Limb (tissue), 2 donors: ENCODE measurements around the gene AMBP.
"Not testable (repeated sequence)": the region's sequence is repeated elsewhere in the genome, so short reads cannot be mapped to it uniquely, and the experiment has no call there.

Source experiments
- DNase-seq, 2 donors: peaks; one replicate each; pipeline ENCODE4 v3.0.0-alpha.2; 2016; ENCODE audit errors: extremely low spot score in 2 of 2

The AMBP gene

DNA sequence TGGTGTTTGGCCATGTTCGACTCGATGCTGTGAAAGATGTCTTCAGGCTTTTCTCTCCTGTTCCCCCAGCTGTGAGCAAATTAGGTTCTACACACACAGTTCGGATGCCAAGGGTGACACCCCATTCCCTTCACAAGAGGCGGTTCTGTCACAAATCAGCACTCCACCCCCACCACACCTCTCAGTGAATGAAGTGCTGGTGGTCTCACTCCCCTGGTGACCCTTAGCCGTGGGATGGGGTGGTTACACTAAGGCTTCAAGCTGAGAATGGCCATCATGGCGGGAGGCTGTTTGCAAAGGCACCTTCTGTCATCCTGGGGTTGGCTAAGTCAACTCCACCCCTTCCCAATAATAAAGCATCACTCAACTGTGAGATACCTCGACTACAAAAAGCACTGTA, 26.4 kb downstream of the AMBP start:
- no peak for DNase-seq

DNA sequence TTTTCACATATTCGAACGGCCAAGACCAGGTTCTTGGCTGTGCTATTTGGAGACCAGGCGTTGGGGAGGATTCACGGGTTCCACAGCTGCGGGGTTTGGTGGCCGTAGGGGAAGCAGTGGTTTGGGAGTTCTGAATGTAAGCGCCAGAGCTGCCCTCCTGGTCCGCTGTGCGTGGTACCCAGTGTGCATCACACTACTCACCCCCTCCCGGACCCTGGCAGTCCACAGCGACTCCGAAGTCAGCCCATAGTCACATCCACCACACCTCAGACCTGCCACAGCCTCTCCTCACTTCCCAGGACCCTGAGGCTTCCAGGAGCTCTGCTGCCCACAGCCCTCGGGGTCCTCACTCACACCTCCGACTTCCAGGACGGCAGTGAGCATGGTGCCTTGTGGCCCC, 26.8 kb downstream of the AMBP start:
- peak in 1 of 2 donors; percentile 12 for DNase-seq

DNA sequence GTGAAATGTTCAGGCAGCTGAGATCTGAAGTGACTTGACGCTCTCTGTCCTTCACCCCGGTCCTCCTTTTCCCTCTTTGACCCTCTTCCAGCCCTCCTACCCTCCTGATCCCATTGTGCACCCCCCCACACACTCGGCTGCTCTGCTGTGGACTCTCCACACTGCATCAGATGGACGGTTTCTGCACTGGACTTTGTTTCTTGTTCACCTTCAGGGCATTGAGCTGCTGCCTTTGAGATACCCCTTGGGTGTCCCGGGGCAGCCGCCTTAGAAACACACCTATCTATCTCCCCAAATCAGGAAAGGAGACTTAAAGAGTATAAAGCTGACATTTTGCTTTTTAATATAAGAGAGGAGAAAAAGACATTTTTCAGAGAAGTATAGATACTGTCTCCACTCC, 27.5 kb downstream of the AMBP start:
- peak in 1 of 2 donors; percentile 14 for DNase-seq

DNA sequence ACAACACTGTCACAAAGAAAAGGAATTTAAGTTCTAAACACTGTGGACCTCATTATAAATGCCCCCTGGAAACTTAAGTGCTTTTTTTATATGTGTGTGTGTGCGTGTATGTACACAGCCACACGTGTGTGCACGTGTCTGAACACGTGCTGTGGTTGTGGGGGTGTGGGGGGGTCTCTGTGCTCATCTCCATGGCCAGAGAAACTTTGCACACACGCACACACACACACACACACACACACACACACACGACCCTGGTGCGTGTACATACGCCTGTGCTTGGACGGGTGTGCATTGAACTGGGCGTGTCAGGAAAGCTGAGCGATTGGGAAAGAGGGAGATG, 27.9 kb downstream of the AMBP start:
- peak in 1 of 2 donors; percentile 16 for DNase-seq

DNA sequence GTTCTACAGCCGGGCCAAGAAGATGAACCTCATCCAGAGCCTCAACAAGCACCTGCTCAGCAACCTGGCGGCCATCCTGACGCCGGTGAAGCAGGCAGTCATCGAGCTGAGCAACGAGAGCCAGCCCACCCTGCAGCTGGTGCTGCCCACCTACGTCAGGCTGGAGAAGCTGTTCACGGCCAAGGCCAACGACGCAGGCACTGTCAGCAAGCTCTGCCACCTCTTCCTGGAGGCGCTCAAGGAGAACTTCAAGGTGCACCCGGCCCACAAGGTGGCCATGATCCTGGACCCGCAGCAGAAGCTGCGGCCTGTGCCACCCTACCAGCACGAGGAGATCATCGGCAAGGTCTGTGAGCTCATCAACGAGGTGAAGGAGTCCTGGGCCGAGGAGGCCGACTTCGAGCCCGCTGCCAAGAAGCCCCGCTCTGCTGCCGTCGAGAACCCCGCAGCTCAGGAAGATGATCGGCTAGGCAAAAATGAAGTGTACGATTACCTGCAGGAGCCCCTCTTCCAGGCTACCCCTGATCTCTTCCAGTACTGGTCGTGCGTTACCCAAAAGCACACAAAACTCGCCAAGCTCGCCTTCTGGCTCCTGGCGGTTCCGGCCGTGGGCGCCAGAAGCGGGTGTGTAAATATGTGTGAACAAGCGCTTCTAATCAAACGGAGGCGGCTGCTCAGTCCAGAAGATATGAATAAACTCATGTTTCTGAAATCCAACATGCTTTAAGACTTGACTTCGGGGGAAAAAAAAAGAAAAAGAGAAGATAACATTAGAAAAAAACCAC, 28.5 kb downstream of the AMBP start:
- peak in 1 of 2 donors; percentile 10 for DNase-seq

DNA sequence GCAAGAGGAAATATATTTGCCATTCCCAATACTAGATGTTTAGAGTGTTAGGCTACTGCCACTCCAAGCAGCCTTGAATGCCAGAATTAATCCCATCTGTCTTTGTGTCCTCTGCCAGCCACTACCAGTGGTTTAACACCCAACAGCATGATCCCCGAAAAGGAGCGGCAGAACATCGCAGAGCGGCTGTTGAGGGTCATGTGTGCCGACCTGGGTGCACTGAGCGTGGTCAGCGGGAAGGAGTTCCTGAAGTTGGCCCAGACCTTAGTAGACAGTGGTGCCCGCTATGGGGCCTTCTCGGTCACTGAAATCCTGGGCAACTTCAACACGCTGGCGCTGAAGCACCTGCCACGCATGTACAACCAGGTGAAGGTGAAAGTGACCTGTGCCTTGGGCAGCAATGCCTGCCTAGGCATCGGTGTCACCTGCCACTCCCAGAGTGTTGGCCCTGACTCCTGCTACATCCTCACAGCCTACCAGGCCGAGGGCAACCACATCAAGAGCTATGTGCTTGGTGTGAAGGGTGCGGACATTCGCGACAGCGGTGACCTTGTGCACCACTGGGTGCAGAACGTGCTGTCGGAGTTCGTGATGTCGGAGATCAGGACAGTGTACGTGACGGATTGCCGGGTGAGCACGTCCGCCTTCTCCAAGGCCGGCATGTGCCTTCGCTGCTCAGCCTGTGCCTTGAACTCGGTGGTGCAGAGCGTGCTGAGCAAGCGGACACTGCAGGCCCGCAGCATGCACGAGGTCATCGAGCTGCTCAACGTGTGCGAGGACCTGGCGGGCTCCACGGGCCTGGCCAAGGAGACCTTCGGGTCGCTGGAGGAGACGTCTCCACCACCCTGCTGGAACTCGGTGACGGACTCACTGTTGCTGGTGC, 29.3 kb downstream of the AMBP start:
- peak in 1 of 2 donors; percentile 14 for DNase-seq

DNA sequence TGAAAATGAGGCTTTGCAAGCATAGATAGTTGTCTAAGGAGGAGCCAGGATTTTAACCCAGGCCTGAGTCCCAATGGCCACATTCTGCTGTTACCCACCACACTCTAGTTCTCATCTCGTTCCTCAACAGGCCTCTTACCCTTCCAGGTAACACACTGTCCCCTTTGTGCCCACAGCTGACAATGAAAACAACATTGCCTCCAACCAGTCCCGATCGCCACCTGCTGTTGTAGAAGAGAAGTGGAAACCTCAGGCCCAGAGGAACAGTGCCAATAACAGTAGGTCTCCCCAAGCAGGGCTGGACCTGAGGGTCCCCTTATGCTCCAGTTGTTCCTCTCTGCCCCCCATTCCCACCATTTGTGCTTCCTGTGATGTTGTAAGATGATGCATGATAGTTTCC, 30.4 kb downstream of the AMBP start:
- peak in 1 of 2 donors; percentile 14 for DNase-seq

DNA sequence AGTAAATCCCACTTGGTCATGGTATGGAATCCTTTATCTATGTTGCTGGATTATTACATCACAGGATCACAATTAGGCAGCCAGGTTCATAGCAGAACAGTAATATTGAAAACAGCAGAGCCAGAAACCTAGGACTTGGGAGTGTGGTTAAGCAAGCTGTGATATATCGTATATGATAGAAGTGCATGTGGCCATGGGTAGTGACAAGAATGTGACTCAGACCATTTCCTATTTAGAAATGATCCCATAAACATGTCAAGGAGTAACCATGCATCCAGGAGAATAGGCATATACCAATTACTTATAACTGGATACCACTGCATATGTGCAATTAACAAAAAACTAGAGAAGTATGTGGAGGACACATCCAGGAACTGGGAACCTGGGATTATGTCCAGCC, 31.2 kb downstream of the AMBP start:
- DNase-seq, result no peak

DNA sequence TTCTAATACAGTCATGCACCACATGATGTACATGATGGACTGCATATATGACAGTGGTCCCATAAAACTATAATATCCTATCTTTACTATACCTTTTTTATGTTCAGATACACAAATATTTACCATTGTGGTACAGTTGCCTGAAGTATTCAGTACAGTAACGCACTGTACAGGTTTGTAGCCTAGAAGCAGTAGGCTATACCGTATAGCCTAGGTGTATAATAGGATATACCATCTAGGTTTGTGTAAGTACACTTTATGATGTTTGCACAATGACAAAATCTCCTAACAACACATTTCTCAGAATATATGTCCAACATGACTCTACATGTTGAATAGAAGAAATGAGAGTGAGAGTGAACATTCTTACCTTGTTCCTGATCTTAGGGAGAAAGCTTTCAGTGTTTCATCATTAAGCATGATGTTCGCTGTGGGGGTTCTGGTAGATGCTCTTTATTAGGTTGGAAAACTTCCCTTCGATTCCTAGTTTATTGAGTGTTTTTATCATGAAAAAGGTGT, 31.8 kb downstream of the AMBP start:
- no peak for DNase-seq

DNA sequence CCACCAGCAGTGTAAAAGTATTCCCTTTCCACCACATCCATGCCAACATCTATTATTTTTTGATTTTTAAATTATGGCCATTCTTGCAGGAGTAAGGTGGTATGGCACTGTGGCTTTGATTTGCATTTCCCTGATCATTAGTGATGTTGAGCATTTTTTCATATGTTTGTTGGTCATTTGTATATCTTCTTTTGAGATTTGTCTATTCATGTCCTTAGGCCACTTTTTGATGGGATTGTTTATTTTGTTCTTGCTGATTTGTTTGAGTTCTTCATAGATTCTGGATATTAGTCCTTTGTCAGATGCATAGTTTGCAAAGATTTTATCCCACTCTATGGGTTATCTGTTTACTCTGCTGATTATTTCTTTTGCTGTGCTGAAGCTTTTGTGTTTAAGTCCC, 34.4 kb downstream of the AMBP start:
- DNase-seq, result not testable (repeated sequence)

DNA sequence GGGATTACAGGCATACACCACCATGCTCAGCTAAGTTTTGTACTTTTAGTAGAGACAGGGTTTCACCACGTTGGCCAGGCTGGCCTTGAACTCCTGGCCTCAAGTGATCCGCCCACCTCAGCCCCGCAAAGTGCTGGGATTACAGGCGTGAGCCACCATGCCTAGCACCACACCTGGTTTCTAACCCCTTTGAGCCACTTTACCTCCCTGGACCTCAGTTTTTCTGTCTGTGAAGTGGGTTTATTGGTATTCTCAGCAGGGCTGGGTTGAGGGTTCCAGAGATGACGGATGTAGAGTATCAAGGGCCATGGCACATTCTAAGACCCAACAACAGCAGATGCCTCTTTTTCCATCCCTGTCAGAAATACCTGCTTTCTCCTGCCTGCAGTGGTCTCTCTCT, 38.6 kb downstream of the AMBP start:
- no peak for DNase-seq

DNA sequence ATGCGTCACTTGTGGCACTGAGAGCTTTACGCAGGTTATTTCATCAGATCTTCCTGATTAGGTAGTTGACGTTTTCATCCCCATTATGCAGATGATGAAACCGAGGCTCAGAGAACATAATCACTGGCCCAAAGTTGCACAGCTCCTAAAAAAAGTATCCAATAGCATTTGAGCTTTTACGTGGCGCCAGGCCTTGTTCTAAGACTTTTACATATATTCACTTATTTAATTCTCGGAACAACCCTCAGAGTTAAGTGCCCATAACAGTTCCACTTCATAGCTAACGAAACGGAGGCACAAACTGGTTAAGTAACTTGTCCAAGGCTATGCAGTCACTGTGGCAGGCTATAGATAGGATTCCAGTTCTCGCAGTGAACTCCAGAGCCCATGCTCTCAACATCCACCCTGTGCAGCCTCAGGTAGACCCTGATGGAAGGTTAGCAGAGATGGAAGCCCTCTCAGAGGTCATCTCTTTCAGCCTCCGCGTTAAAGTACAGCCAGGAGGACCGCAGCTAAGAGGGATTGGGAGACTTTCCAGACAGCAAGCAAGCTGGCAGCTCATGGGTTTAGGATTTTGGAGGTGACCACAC, 39.3 kb downstream of the AMBP start:
- peak in 1 of 2 donors; percentile 7 for DNase-seq

DNA sequence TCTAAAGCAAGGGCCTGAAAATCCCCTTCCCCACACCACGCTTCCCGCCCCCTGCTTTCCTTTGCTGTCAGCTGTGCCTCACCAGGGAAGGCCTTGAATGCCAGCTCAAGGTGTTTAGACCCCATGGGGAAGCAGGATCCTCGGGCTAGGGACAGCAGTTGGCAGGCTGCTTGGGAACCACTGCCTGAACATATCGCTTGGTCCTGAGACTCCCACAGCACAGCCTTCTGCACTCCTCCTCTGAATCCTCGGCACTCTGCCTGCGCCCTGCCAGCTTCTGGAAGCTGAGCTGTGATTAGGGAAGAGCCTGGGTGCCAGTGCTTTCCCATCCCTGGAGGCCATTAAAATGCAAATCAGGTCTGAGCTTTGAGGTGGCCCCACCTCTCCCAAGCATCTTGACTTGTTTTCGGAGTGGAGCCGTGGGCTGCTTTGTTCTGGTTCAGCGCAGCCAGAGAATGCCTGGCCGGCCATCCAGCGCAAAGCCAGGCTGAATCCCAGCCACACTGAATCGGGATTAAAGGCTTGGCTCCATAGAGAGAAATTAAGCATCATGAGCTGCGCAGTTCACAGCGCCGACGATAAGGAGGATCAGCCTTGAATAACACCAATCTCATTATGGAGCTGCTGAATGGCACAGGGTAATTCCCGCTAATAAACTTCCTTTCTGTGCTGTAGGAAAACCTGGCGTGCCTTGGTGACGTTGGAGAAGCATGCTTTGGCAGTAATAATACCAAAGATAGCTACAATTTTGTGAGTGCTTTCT, 40.0 kb downstream of the AMBP start:
- DNase-seq, result peak in 1 of 2 donors; percentile 43

DNA sequence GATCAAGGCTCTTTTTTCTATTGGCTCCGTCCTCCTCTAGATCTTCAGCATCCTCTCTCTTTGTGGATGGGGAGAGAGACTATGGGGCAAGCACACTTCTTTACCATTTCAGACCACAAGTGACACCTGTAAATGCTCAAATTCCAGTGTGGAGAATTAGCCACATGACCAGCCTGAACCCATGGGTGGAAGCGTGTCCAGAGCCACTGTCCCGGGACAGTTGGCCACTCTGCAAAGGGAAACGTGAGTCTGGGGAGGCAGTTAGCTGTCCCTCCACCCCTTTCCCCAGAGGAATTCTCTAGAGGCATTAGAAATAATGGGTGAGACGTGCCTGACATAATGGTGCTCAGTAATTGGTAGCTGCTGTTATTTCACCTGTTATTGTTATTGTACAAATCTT, 40.9 kb downstream of the AMBP start:
- DNase-seq, result peak in 1 of 2 donors; percentile 6

DNA sequence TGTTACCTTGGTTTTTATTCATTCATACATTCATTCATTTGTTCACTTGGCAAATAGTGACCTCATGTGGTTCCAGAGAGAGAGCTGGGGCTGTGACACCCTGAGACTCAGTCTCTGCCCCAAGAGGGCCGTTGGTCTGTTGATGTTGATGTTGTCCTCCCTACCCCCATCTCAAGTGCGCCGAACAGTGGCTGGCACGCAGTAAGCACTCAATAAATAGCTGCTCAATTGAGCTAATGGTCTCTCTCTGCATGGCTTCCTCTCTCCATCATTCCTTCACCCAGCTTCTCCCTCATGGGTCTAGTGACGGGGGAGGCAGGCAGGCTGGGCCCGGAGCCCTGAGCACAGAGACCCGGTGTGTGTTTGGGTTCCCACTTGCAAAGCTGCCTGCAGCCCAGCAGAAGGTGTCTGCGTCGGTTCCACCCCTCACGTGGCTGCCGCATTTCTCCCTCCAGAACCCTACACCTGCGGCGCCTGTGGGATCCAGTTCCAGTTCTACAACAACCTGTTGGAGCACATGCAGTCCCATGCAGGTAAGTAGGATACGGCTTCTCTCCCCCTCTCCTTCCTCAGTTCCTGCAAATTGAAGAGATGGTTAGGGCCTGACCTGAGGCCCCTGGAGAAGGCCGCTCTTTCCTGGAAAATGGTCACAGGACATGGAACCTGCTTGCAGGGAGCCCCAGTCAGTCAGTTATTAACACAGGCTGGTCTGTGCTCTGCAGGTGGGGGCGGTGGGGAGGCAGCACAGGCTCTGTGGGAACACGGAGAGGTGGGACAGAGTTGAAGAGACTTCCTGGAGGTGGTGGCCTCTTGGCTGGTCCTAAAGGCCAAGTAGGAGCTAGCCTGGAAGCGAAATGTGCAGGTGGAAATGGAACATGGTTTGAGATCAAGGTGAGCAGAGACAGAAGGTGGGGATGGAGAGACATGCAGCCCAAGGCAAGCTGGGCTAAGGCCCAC, 42.0 kb downstream of the AMBP start:
- peak in 1 of 2 donors; percentile 18 for DNase-seq

DNA sequence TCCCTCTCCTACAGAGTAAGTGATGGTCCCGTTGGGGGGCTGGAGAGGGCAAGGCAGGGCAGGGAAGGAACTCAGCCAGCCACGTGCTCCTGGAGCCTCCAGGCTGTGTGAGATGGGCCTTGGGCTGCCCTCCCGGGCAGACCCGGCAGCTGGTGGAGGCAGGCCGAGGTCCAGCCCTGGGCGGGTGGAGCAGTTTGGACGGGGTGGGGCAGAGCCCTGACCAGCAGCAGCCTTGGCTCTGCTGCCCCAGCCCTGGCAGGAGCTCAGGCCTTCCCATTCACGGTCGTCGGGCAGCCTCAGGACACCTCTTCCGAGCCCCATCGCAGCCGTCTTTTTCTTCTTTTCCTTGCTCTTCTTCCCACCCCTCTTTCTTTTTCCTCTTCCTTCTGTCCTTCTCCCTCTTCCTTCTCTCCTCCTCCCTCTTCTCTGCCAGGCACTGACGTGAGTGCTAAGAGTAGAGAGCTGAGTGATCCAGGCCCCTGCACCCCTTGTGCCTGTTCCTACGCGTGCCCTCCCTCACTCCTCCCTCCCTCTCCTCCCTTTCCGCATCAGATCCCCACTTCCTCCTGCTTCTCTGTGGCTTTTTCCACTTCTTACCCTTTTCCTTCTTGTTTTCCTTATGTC, 42.8 kb downstream of the AMBP start:
- DNase-seq, result peak in 1 of 2 donors; percentile 14

DNA sequence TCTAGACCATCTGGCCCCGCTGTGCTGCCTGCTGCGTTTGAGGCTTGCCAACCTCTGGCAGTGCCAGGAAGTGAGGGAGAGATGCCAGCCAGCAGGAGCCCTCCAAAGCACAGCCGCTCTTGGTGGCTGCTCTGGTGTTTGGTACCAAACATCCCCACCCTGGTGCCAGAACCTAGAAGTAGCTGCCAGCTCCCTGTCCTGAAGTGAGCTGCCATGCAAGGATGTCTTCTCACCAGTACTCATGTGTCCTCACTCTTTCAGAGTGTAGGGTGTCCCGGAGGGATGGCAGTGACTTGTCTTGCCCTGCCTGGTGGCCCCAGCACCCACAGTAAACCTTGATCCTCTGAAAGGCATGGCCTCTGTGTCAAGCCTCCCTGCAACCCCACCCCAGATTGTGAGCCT, 43.4 kb downstream of the AMBP start:
- DNase-seq, result peak in 1 of 2 donors; percentile 18

DNA sequence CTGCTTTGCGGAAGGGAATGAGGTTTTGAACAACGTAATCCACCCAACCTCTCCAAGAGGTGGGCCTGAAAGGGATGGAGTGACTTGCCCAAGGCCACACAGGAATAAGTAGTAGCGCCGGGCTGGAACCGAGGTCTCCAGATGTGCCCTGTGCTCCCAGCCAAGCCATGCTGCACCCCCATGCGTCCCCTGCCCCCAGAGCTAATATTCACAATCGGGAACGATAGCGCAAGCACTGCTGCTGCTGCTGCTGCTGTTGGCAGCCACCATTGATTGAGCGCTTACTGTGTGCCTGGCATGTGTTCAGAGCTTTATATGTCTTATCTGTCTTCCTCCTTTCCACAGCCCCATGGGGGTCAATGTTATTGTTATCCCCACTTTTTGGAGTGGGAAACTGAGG, 43.9 kb downstream of the AMBP start:
- peak in 1 of 2 donors; percentile 9 for DNase-seq

DNA sequence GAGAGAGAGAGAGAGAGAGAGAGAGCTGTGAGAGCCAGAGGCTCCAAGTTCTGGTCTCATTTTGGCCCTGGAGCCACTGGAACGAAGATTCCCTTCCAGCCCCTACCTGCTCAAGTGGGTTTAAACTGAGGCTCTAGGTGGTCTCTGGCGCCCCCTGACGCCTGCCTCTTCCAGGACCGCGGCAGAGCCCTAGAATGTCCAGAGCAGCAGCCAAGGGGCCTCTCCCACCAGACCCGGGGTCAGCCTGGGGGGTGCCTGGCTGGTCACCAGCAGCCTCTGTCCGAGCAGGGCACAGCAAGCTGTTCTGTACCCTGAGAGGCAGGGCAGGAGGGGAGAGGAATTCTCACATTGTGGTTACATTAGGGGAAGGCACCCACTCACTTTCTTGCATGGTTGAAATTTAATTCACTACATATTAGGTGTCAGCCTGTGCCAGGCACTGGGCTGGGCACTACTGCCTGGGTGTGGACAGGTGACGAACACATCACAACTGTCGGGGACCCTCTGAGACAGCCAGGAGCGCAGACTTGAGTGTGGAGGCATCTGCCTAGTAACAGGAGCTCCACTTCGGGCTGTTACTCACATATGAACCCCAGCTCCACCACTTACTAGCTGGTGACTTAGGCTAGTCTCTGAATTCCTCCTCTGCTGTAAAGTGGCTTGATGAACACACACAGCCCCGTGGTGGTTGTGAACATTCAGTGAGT, 44.5 kb downstream of the AMBP start:
- peak; percentile 22 to 70 for DNase-seq
